Fibroblast of mammary gland (primary cell): ENCODE measurements around the gene DVL3.
A peak's percentile ranks its signal among the peaks of the same experiment; 100 is the strongest.

Experiments
- DNase-seq: peaks from one replicate; pipeline ENCODE4 v3.0.0-alpha.2; 2010; ENCODE audit warnings: low read depth
- H3K4me3 ChIP-seq: 2 replicates; pipeline ENCODE4 v1.5.1; 2011; ENCODE audit warnings: low read depth, mild to moderate bottlenecking, low read length, moderate library complexity; ENCODE audit not compliant: control insufficient read depth
- CTCF ChIP-seq: conservative IDR thresholded peaks from 2 replicates; pipeline ENCODE4 v1.5.1; 2011; ENCODE audit warnings: low read depth, low read length, inconsistent platforms; ENCODE audit not compliant: control insufficient read depth, insufficient read depth

Gene DVL3

GRCh38 chr3:184164648-184165330 is 9.6 kb downstream of the DVL3 start:
- no peak overlapping the region for H3K4me3 ChIP-seq
- no peak for DNase-seq
- TF ChIP-seq CTCF = no peak

GRCh38 chr3:184165543-184165942 is 10.4 kb downstream of the DVL3 start:
- no peak for TF ChIP-seq CTCF
- H3K4me3 ChIP-seq = no peak overlapping the region
- DNase-seq = no peak

GRCh38 chr3:184166671-184167070 is 11.5 kb downstream of the DVL3 start:
- no peak overlapping the region for H3K4me3 ChIP-seq
- no peak for DNase-seq
- no peak for TF ChIP-seq CTCF

- no peak overlapping the region for H3K4me3 ChIP-seq
- no peak for TF ChIP-seq CTCF
- no peak for DNase-seq
These were observed 12.6 kb downstream of the DVL3 start for GRCh38 chr3:184167786-184168185.

GRCh38 chr3:184168363-184169120 is 13.4 kb downstream of the DVL3 start:
- peak; percentile 90 for DNase-seq
- TF ChIP-seq CTCF = no peak
- no peak overlapping the region for H3K4me3 ChIP-seq

- no peak overlapping the region for H3K4me3 ChIP-seq
- no peak for DNase-seq
- TF ChIP-seq CTCF = no peak
These were observed 15.0 kb downstream of the DVL3 start for GRCh38 chr3:184169896-184170875.
